ENCODE results near the gene HMX3.

The HMX3 gene

GRCh38 chr10:123117644-123118417 lies 17.9 kb upstream of the HMX3 start:
- no peak overlapping the region for H3K4me3 ChIP-seq
- TF ChIP-seq CTCF (IDR thresholded peaks at IDR 0.05) = no peak
- H3K27ac ChIP-seq = no peak overlapping the region
- DNase-seq (ENCODE audit: low spot score) = no peak

GRCh38 chr10:123119081-123119480 lies 16.7 kb upstream of the HMX3 start:
- DNase-seq (ENCODE audit: low spot score) = no peak
- no peak overlapping the region for H3K4me3 ChIP-seq
- H3K27ac ChIP-seq = no peak overlapping the region
- TF ChIP-seq CTCF (IDR thresholded peaks at IDR 0.05) = no peak

- H3K4me3 ChIP-seq = no peak overlapping the region
Measured at GRCh38 chr10:123126246-123126645, 9.5 kb upstream of the HMX3 start.

GRCh38 chr10:123129618-123130271 lies 6.0 kb upstream of the HMX3 start:
- Histone ChIP-seq H3K4me3 (no peak overlapping the region), H3K27ac (no peak overlapping the region)
- TF ChIP-seq CTCF (IDR thresholded peaks at IDR 0.05) = no peak
- no peak for DNase-seq (ENCODE audit: low spot score)

More at GRCh38 chr10:123126246-123126645, 9.5 kb upstream of the HMX3 start:
- no peak for DNase-seq (ENCODE audit: low spot score)
- TF ChIP-seq CTCF (IDR thresholded peaks at IDR 0.05) = no peak
- H3K27ac ChIP-seq = no peak overlapping the region

- peak; percentile 84 for TF ChIP-seq CTCF (IDR thresholded peaks at IDR 0.05)
- Histone ChIP-seq H3K4me3 (peak overlapping the region; percentile 64), H3K27ac (no peak overlapping the region)
- no peak for DNase-seq (ENCODE audit: low spot score)
Measured at GRCh38 chr10:123132576-123133477, 2.9 kb upstream of the HMX3 start.

GRCh38 chr10:123133541-123134342 lies 2.0 kb upstream of the HMX3 start:
- no peak for DNase-seq (ENCODE audit: low spot score)
- TF ChIP-seq CTCF (IDR thresholded peaks at IDR 0.05) = no peak
- Histone ChIP-seq H3K27ac (no peak overlapping the region), H3K4me3 (peak overlapping the region; percentile 71)
